OCI-LY3 (cell line): ENCODE measurements around the gene CACFD1.

ENCODE experiments used
- H2AFZ ChIP-seq: fragments of 200-600, 300-600 bp; shearing (Covaris generic); 2 replicates; pipeline ENCODE4 v1.6.0; 2014; ENCODE audit warnings: antibody characterized with exemption, low read depth, low read length
- H3K27ac ChIP-seq: fragments of 200-600, 300-600 bp; sonication (generic); 2 replicates; pipeline ENCODE4 v1.5.1; 2014; ENCODE audit warnings: mild to moderate bottlenecking, low read length, moderate library complexity, mixed read lengths
- H3K27me3 ChIP-seq: fragments of 200-600, 300-600 bp; sonication (generic); 2 replicates; pipeline ENCODE4 v1.6.1; 2014; ENCODE audit warnings: low read depth, low read length, mixed read lengths
- H3K36me3 ChIP-seq: fragments of 200-600, 300-600 bp; sonication (generic); replicated peaks from 2 replicates; pipeline ENCODE3; 2014; ENCODE audit warnings: low read depth, low read length, mixed read lengths
- H3K4me1 ChIP-seq: fragments of 300-600, 200-600 bp; sonication (generic); 2 replicates; pipeline ENCODE4 v1.6.1; 2014; ENCODE audit warnings: low read length, mixed read lengths
- H3K4me2 ChIP-seq: fragments of 200-600, 300-600 bp; sonication (generic); 2 replicates; pipeline ENCODE4 v1.6.1; 2014; ENCODE audit warnings: low read length, mixed read lengths
- H3K4me3 ChIP-seq: fragments of 300-600, 200-600 bp; sonication (generic); 2 replicates; pipeline ENCODE4 v1.5.1; 2014; ENCODE audit warnings: antibody characterized with exemption, mild to moderate bottlenecking, low read length, moderate library complexity
- H3K79me2 ChIP-seq: fragments of 300-600, 200-600 bp; shearing (Covaris generic); 2 replicates; pipeline ENCODE4 v1.6.1; 2014; ENCODE audit warnings: mild to moderate bottlenecking, low read length, mixed read lengths
- H3K9ac ChIP-seq: fragments of 300-600, 200-600 bp; shearing (Covaris generic); 2 replicates; pipeline ENCODE4 v1.6.0; 2014; ENCODE audit warnings: mild to moderate bottlenecking, low read length, moderate library complexity
- H3K9me3 ChIP-seq: fragments of 200-600, 300-600 bp; shearing (Covaris generic); 2 replicates; pipeline ENCODE4 v1.6.1; 2014; ENCODE audit warnings: low read length, mixed read lengths; ENCODE audit not compliant: insufficient read depth
- H4K20me1 ChIP-seq: fragments of 200-600, 300-600 bp; sonication (generic); 2 replicates; pipeline ENCODE4 v1.6.1; 2016; ENCODE audit warnings: low read length, mixed read lengths; ENCODE audit not compliant: insufficient read depth
- CTCF ChIP-seq: fragments of 200-600, 300-600 bp; sonication (generic); IDR thresholded peaks from 2 replicates; pipeline ENCODE4 v1.5.1; 2014; ENCODE audit warnings: antibody characterized with exemption, low read length, low read depth
- EZH2phosphoT487 ChIP-seq: fragments of 200-600 bp; shearing (Covaris generic); IDR thresholded peaks from 2 replicates; pipeline ENCODE4 v1.6.1; 2018; ENCODE audit warnings: antibody characterized with exemption, mixed run types, low read depth

The CACFD1 gene

DNA sequence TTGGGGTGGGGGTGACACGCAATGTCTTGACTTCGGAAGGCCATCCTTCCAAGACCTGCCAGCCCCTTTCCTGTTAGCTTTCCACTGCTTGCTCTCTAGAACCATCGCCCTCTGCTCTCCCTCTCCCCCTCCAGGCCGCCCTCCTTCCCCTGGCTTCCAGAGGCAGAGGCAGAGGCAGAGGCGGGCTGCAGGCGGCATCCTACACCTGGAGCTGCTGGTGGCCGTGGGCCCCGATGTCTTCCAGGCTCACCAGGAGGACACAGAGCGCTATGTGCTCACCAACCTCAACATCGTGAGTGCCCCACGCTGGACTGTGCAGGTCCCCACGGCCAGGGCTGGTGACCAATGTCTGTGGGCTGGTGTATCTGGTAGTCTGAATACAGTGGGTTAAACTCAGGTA, 35.6 kb upstream of the CACFD1 start:
- H3K4me3 ChIP-seq = no peak overlapping the region
- H3K4me2 ChIP-seq = no peak overlapping the region
- H3K9me3 ChIP-seq = no peaks in the 10 kb centered on the region
- no peak overlapping the region for H3K27ac ChIP-seq
- H4K20me1 ChIP-seq = no peaks in the 10 kb centered on the region
- H2AFZ ChIP-seq = no peak overlapping the region
- no peak overlapping the region for H3K9ac ChIP-seq
- H3K27me3 ChIP-seq = no peaks in the 10 kb centered on the region
- H3K36me3 ChIP-seq = no peaks in the 10 kb centered on the region
- peaks cover 4% of the 10 kb centered on the region for H3K79me2 ChIP-seq
- TF ChIP-seq EZH2phosphoT487 = no peak
- H3K4me1 ChIP-seq = peaks cover 25% of the 10 kb centered on the region

DNA sequence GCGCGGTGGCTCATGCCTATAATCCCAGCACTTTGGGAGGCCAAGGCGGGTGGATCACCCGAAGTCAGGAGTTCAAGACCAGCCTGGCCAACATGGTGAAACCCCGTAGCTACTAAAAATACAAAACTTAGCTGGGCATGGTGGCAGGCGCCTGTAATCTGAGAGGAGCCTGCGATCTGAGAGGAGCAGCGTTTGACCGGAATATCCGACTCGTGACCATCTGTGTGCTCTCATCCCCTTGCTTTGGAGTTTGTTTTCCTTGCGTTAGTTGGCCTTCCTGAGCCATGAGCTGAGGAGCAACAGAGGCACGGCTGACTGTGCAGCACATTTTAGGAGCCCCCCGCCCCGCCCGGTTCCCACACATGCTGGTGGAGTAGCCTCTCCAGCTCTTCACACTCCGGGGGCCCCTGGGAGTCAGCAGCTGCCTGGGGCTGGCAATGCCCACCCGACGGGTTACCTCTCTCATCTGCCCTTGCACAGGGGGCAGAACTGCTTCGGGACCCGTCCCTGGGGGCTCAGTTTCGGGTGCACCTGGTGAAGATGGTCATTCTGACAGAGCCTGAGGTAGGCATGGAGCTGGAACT, 34.6 kb upstream of the CACFD1 start:
- Histone ChIP-seq H3K9me3 (no peaks in the 10 kb centered on the region), H3K4me2 (no peak overlapping the region), H3K79me2 (no peaks in the 10 kb centered on the region), H3K36me3 (no peaks in the 10 kb centered on the region), H4K20me1 (no peaks in the 10 kb centered on the region), H2AFZ (no peak overlapping the region), H3K27me3 (no peaks in the 10 kb centered on the region), H3K27ac (no peak overlapping the region), H3K9ac (no peak overlapping the region), H3K4me1 (peaks cover 18% of the 10 kb centered on the region), H3K4me3 (no peak overlapping the region)
- TF ChIP-seq EZH2phosphoT487 = no peak
- TF ChIP-seq CTCF = no peak

DNA sequence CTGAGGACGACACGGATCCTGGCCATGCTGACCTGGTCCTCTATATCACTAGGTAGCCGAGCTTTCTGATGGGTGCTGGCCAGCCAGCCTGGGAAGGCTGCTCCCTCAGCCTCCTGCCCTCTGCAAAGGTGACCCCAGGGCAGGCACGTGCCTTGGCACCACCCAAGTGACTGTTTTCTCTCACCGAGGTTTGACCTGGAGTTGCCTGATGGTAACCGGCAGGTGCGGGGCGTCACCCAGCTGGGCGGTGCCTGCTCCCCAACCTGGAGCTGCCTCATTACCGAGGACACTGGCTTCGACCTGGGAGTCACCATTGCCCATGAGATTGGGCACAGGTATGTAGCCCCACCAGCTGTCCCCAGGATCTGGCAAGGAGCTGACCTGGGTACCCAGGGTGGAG, 33.8 kb upstream of the CACFD1 start:
- Histone ChIP-seq H3K27me3 (no peaks in the 10 kb centered on the region), H3K9ac (no peak overlapping the region), H3K9me3 (no peaks in the 10 kb centered on the region), H2AFZ (no peak overlapping the region), H4K20me1 (no peaks in the 10 kb centered on the region), H3K36me3 (no peaks in the 10 kb centered on the region), H3K4me1 (peaks cover 9% of the 10 kb centered on the region), H3K79me2 (no peaks in the 10 kb centered on the region), H3K4me3 (no peak overlapping the region), H3K27ac (no peak overlapping the region), H3K4me2 (no peak overlapping the region)
- no peak for TF ChIP-seq EZH2phosphoT487
- no peak for TF ChIP-seq CTCF

- Histone ChIP-seq H3K27me3 (no peaks in the 10 kb centered on the region), H3K36me3 (no peaks in the 10 kb centered on the region), H4K20me1 (no peaks in the 10 kb centered on the region), H3K4me3 (no peak overlapping the region), H3K9me3 (no peaks in the 10 kb centered on the region), H3K27ac (no peak overlapping the region), H3K4me1 (no peaks in the 10 kb centered on the region), H3K9ac (no peak overlapping the region), H2AFZ (no peak overlapping the region), H3K79me2 (no peaks in the 10 kb centered on the region), H3K4me2 (no peak overlapping the region)
- TF ChIP-seq EZH2phosphoT487 (no peak), CTCF (no peak)
Measured at GRCh38 chr9:133427658-133428348, 32.0 kb upstream of the CACFD1 start.
